ENCODE data around the gene RBM48. TPM values are rescaled to one million over a fixed set of nuclear protein-coding genes. Genes with fewer than 3 reads are reported as not detected.

RBM48 gene
- total and polyA plus RNA-seq, 12 donors, result 6.7 to 17.3 (median 10.1) TPM

- WGBS, 2 donors, result 84% methylated on average over 7 of the region's 7 CpGs
- ATAC-seq (no peak), DNase-seq (no peak)
- H3K27ac ChIP-seq, result no peak overlapping the region
- intact Hi-C loops (cut with DNase I), result no loop called here
- H3K36me3 ChIP-seq, result peaks cover 0 to 45% (median 5%) of the 10 kb centered on the region in 9 donors
- H3K4me1 ChIP-seq, result no peaks in the 10 kb centered on the region
- H3K4me3 ChIP-seq, result no peak overlapping the region
- H3K27me3 ChIP-seq, result no peaks in the 10 kb centered on the region
- H3K9me3 ChIP-seq, result no peaks in the 10 kb centered on the region
- TF ChIP-seq CTCF (IDR thresholded peaks at IDR 0.05), result no peak
These were observed 29.3 kb downstream of the RBM48 start for GRCh38 chr7:92557808-92558362.

- H3K9me3 ChIP-seq, result no peaks in the 10 kb centered on the region
- no peak overlapping the region for H3K27ac ChIP-seq
- no peaks in the 10 kb centered on the region for H3K27me3 ChIP-seq
- no peak overlapping the region for H3K4me3 ChIP-seq
- ATAC-seq (peak in 2 of 8 donors; percentile 29 to 49), DNase-seq (no peak)
- peaks cover 0 to 8% (median 0%) of the 10 kb centered on the region in 9 donors for H3K4me1 ChIP-seq
- no peak for TF ChIP-seq CTCF (IDR thresholded peaks at IDR 0.05)
- intact Hi-C loops (cut with DNase I), result no loop called here
- peaks cover 0 to 72% (median 14%) of the 10 kb centered on the region in 9 donors for H3K36me3 ChIP-seq
These were observed 32.0 kb downstream of the RBM48 start for GRCh38 chr7:92560602-92561001.

- Histone ChIP-seq H3K36me3 (peaks cover 0 to 89% (median 28%) of the 10 kb centered on the region in 9 donors), H3K4me3 (no peak overlapping the region), H3K9me3 (no peaks in the 10 kb centered on the region), H3K27ac (no peak overlapping the region), H3K27me3 (no peaks in the 10 kb centered on the region), H3K4me1 (peaks cover 0 to 8% (median 0%) of the 10 kb centered on the region in 9 donors)
- no peak for TF ChIP-seq CTCF (IDR thresholded peaks at IDR 0.05)
- ATAC-seq (no peak), DNase-seq (no peak)
- intact Hi-C loops (cut with DNase I), result no loop called here
- WGBS, 2 donors, result 81 to 83% methylated on average over 2 of the region's 2 CpGs
These were observed 34.8 kb downstream of the RBM48 start for GRCh38 chr7:92563345-92563744.

GRCh38 chr7:92567460-92567859 lies 38.9 kb downstream of the RBM48 start:
- WGBS, 2 donors, result 87 to 90% methylated on average over 6 of the region's 6 CpGs
- DNase-seq (no peak), ATAC-seq (no peak)
- H3K27me3 ChIP-seq, result no peaks in the 10 kb centered on the region
- H3K27ac ChIP-seq, result no peak overlapping the region
- TF ChIP-seq CTCF (IDR thresholded peaks at IDR 0.05), result no peak
- intact Hi-C loops (cut with DNase I), result no loop called here
- H3K9me3 ChIP-seq, result no peaks in the 10 kb centered on the region
- H3K36me3 ChIP-seq, result peaks cover 0 to 100% (median 26%) of the 10 kb centered on the region in 9 donors
- no peak overlapping the region for H3K4me3 ChIP-seq
- peaks cover 0 to 8% (median 0%) of the 10 kb centered on the region in 9 donors for H3K4me1 ChIP-seq

All from heart right ventricle (tissue), 16 donors.